Progenitor cell of endocrine pancreas (in vitro differentiated cells): ENCODE data around the gene LRRTM1. TPM values are rescaled to one million over a fixed set of nuclear protein-coding genes. Genes with fewer than 3 reads are reported as not detected.

Source experiments
- DNase-seq: peaks from one replicate; pipeline ENCODE4 v3.0.0; 2021; ENCODE audit warnings: low spot score; ENCODE audit not compliant: unreplicated experiment
- H3K27ac Mint-ChIP-seq: 2 replicates; pipeline ENCODE4 v1.8.0; 2021; ENCODE audit warnings: mild to moderate bottlenecking, moderate library complexity, mixed read lengths
- H3K27me3 Mint-ChIP-seq: 2 replicates; pipeline ENCODE4 v1.8.0; 2021; ENCODE audit warnings: mixed read lengths
- H3K36me3 Mint-ChIP-seq: 2 replicates; pipeline ENCODE4 v1.8.0; 2022; ENCODE audit warnings: mixed read lengths; ENCODE audit not compliant: insufficient read depth
- H3K4me1 Mint-ChIP-seq: 2 replicates; pipeline ENCODE4 v1.8.0; 2021; ENCODE audit warnings: low read depth, mixed read lengths
- H3K4me3 Mint-ChIP-seq: 2 replicates; pipeline ENCODE4 v1.8.0; 2021; ENCODE audit warnings: low read depth, mild to moderate bottlenecking, moderate library complexity, mixed read lengths
- H3K9me3 Mint-ChIP-seq: 2 replicates; pipeline ENCODE4 v1.8.0; 2021; ENCODE audit warnings: low read depth, mixed read lengths
- CTCF ChIP-seq: fragments of 200-600 bp; sonication (generic); IDR thresholded peaks from one replicate; pipeline ENCODE4 v1.5.0; 2021; ENCODE audit warnings: antibody characterized with exemption, mild to moderate bottlenecking; ENCODE audit not compliant: unreplicated experiment
- total RNA-seq: library from RNA; stranded (reverse); gene quantifications from 2 replicates; pipeline ENCODE4 v1.2.1, GENCODE V29; 2021

LRRTM1 gene
- total RNA-seq, 1 donor from 2014 or later: 1.6 TPM

GRCh38 chr2:80323610-80324009 lies 19.1 kb upstream of the LRRTM1 start:
- no peak for DNase-seq
- no peak for TF ChIP-seq CTCF
- peaks cover 2% of the 10 kb centered on the region for H3K4me1 Mint-ChIP-seq
- peaks cover 14% of the 10 kb centered on the region for H3K27me3 Mint-ChIP-seq
- no peaks in the 10 kb centered on the region for H3K9me3 Mint-ChIP-seq
- H3K27ac Mint-ChIP-seq: no peak overlapping the region
- H3K4me3 Mint-ChIP-seq: no peak overlapping the region
- H3K36me3 Mint-ChIP-seq: no peaks in the 10 kb centered on the region

GRCh38 chr2:80322958-80323357 lies 18.4 kb upstream of the LRRTM1 start:
- Mint-ChIP-seq H3K36me3 (no peaks in the 10 kb centered on the region), H3K27me3 (peaks cover 11% of the 10 kb centered on the region), H3K4me3 (no peak overlapping the region), H3K4me1 (peaks cover 2% of the 10 kb centered on the region), H3K27ac (no peak overlapping the region), H3K9me3 (no peaks in the 10 kb centered on the region)
- DNase-seq: no peak
- no peak for TF ChIP-seq CTCF

DNA sequence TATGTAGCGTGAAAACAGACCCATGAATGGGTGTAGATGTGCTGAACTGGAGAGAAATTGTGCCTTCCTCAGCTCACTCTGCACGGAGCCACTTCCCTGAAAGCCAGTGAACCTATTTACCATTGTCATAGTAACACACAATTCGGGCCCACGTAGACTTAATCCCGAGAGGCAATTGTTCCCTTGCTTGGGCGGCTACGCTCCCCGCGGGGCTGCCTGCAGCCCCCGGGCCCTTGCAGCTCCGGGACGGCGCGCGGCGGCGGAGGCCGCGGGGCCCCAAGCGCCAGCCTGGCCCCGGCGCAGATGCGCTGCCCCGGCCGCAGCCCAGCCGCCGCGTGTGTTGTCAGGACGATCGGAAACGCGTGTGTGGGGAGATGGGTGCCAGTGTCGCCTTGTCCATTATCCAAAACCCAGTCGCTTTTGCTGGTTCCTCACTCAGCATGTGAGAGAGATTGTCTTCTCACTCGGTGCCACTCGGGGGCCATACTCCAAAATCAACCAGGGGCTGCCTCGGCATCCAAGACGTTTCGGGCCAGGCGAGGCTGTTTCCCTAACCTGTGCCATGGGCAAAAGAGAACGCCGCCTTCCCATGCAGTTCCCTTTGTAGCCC lies 17.9 kb upstream of the LRRTM1 start:
- no peaks in the 10 kb centered on the region for H3K9me3 Mint-ChIP-seq
- H3K27ac Mint-ChIP-seq: no peak overlapping the region
- no peak for TF ChIP-seq CTCF
- peak overlapping the region; percentile 40 for H3K4me3 Mint-ChIP-seq
- no peak for DNase-seq
- H3K4me1 Mint-ChIP-seq: peaks cover 2% of the 10 kb centered on the region
- no peaks in the 10 kb centered on the region for H3K36me3 Mint-ChIP-seq
- H3K27me3 Mint-ChIP-seq: peaks cover 11% of the 10 kb centered on the region

DNA sequence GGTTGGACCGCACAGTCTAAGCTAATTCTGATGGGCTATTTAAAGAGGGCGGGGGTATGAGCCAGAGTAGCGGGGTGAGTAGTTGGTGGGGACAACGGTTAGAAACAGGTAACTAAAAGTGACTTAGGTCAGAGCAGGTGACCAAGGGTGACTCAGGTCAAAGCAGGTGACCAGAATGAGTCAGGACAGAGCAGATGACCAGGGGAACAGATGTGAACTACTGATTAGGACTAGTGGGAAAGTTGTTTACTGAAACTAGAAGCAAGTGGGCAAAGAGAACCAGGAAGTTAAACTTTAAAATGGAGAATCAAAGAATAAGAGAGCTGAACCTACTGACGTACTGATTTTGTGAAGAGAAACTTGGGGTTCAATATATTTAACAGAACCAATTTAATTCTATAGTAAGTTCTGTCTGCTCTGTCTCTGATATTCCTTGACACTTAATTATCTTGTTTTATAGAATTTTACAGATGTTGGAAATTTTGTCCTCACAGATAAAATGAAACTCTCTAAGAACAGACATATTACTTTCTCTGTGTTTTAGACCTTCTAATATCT lies 7.8 kb upstream of the LRRTM1 start:
- H3K9me3 Mint-ChIP-seq: no peaks in the 10 kb centered on the region
- no peaks in the 10 kb centered on the region for H3K36me3 Mint-ChIP-seq
- TF ChIP-seq CTCF: no peak
- peaks cover 17% of the 10 kb centered on the region for H3K27me3 Mint-ChIP-seq
- no peak for DNase-seq
- H3K4me3 Mint-ChIP-seq: no peak overlapping the region
- H3K27ac Mint-ChIP-seq: no peak overlapping the region
- H3K4me1 Mint-ChIP-seq: peaks cover 5% of the 10 kb centered on the region

GRCh38 chr2:80311304-80311703 lies 6.8 kb upstream of the LRRTM1 start:
- Mint-ChIP-seq H3K9me3 (no peaks in the 10 kb centered on the region), H3K27me3 (peaks cover 22% of the 10 kb centered on the region), H3K4me3 (no peak overlapping the region), H3K36me3 (no peaks in the 10 kb centered on the region), H3K4me1 (peaks cover 5% of the 10 kb centered on the region), H3K27ac (no peak overlapping the region)
- no peak for DNase-seq
- no peak for TF ChIP-seq CTCF
